ENCODE measurements around the gene VEZF1.

VEZF1 gene

DNA sequence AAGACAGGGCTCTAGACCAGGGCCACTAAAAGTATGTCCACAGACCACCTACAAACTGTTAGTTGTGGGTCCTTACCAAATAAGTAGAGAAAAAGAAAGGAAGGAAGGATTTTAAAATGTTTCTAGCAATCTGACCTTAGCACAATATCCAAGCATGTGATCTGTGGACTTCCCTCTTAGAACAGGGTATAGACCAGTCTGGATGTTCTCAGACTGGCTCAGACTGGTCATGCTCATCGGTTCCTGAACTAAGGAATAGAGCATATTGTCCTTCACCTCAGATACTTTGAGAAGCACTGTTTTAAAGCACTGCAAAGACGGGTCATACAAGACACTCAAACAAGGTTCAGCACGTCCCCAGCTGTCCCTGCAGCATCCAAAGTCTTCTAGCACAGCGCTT, 58.7 kb downstream of the VEZF1 start:
- no peak for DNase-seq (ENCODE audit: low spot score)

DNA sequence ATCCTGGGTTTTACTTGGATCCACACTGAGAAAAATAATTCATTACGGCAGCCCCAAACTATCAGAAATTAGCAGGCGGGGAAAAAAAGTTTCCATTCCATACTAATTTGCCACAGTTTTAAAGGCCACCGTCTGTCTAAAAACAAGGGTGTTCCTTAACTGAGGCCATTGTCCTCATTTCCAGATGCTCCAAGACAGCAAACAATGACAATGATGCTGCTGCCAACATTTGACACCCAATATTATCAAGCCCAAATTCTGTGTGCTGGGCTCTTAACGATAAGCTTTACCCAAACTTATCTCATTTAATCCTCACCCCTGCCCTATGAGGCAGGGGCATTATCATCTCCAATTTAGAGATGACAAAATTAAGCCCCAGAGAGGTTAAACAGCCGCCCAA, 59.1 kb downstream of the VEZF1 start:
- no peak for DNase-seq (ENCODE audit: low spot score)

DNA sequence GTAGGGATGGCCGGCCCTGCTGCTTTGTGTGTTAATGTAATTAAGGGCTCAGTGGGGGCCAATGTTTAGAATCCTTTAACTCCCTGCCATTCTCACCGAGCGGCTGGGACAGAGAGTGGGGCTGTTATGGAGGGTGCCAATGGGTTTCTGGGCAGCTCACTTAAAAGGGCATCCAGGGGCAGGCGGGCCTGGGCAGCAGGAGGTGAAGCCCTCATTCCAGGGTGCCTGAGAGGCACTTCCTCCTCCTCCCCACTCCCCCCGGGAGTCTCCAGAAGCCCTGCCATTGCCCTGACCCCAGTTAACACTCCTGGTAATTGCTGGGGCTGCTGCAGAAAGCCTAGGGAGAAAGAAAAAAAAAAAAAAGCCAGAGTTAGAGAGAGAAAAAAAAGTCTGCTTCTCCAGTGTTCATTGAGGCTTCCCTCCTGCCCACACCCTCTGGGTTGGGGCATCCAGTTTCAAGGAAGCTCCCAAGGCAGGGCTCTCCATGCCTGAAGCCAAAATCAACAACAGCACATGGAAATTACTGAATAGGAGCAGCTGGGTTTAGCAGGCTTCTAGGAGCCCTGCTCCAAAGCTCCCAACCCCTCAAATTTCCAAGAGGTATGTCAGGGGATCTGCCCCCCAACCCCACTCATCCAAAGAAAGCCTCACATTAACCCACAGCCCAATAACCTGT, 60.9 kb downstream of the VEZF1 start:
- no peak for DNase-seq (ENCODE audit: low spot score)

DNA sequence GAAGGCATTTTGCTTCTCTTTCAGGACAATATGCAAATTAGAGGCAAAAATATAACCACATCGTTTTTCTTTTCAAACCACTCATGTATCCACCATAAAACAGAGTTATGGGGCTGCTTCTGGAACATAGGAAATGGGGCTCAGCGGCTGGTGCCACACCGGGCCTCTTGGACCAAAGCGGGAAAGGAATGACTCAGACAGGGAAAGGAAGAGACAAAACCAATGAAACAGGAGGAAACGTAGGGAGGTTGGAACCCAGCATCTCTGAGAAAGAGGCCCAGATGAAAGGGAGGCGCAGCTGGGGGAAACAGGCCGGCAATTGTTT, 61.4 kb downstream of the VEZF1 start:
- no peak for DNase-seq (ENCODE audit: low spot score)

DNA sequence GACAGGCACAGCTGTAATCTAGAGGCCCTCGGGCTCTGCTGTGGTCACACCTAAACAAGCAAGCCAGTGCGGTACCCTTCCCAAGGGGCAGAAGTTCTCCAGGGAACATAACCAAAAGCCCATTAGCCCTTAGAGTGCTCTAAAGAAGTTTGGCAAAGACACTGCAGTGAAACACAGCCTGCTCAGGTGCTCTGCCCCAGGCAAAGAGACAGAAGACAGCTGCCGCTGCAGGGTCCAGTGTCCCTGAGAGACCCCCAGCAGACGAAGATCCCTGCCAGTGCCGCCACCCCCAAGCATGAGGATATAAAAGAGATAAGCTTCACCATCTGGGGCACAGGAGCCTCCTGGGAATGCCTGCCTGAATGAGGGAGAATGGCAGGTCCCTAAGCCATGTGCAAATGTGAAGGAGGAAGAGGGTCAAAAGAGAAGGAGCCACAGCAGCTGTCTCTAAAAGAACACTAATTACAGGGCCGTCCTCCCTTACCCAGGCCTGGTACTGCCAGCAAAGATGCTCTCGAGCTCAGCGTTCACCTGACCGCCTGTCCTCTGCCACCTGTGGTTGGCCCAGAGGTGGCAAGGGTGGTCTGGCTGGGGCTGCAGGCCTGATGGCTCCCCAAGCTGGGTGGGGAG, 62.6 kb downstream of the VEZF1 start:
- DNase-seq (ENCODE audit: low spot score), result no peak

DNA sequence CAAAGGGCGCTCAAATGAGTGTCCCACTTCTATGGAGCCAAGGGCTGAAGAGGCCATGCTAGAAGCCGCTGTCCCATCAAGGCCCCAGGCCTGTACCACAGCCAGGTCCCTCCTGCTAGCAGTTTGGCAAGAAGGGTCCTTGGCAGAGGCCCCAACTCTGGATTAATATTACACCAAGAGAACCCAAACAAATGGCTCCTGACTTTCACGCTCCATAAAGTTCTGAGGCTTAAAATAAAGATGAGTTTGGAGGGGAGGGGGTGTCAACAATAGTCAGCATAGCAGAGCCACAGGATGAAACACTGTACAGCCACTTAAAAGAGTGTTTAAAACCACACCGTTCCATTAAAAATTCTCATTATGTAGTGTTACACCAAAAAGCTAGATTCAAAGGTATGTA, 63.4 kb downstream of the VEZF1 start:
- DNase-seq (ENCODE audit: low spot score), result no peak

All from germinal center (tissue), 1 donor.